Stimulated activated CD4-positive, alpha-beta T cell treated with anti-CD3 and anti-CD28 coated beads, Interleukin-4, amount 100 ng/mL, for 4 hours (primary cell): ENCODE measurements around the gene WIF1.
A peak's percentile ranks its signal among the peaks of the same experiment; 100 is the strongest.

ENCODE experiments used
- DNase-seq, 2 experiments: peaks; one replicate each; pipeline ENCODE4 v3.0.0-alpha.2; 2020

The WIF1 gene

GRCh38 chr12:65121049-65121955 lies at the start of gene WIF1:
TSS of gene WIF1 (minus strand) at chr12:65121305. CDS start at chr12:65121191, 114 bp downstream.
- peak; percentile 11 to 42 for DNase-seq

GRCh38 chr12:65170209-65170881 lies 49.2 kb upstream of the WIF1 start:
- peak; percentile 56 to 57 for DNase-seq

- DNase-seq, result peak; percentile 91 to 94
Observed at GRCh38 chr12:65169320-65170208, 48.5 kb upstream of the WIF1 start, which contains the start of gene LEMD3. TSS of gene LEMD3 (plus strand) at chr12:65169583. CDS start at chr12:65169597, 14 bp downstream.

- DNase-seq, result no peak
Observed at GRCh38 chr12:65168681-65169319, 47.7 kb upstream of the WIF1 start.

- DNase-seq, result no peak
Observed at GRCh38 chr12:65164774-65165173, 43.7 kb upstream of the WIF1 start.

GRCh38 chr12:65164244-65164643 lies 43.1 kb upstream of the WIF1 start:
- no peak for DNase-seq

- no peak for DNase-seq
Observed at GRCh38 chr12:65162609-65163008, 41.5 kb upstream of the WIF1 start.

- DNase-seq, result no peak
Observed at GRCh38 chr12:65157091-65157490, 36.0 kb upstream of the WIF1 start.

GRCh38 chr12:65156366-65156841 lies 35.3 kb upstream of the WIF1 start:
- DNase-seq, result no peak

GRCh38 chr12:65155784-65156183 lies 34.7 kb upstream of the WIF1 start:
- DNase-seq, result no peak

- DNase-seq, result no peak
Observed at GRCh38 chr12:65152596-65152995, 31.5 kb upstream of the WIF1 start.

- no peak for DNase-seq
Observed at GRCh38 chr12:65152012-65152411, 30.9 kb upstream of the WIF1 start.

GRCh38 chr12:65147312-65147905 lies 26.3 kb upstream of the WIF1 start:
- DNase-seq, result no peak

- DNase-seq, result no peak
Observed at GRCh38 chr12:65140738-65141137, 19.6 kb upstream of the WIF1 start.

GRCh38 chr12:65139389-65139788 lies 18.3 kb upstream of the WIF1 start:
- no peak for DNase-seq

GRCh38 chr12:65133879-65134278 lies 12.8 kb upstream of the WIF1 start:
- no peak for DNase-seq

- DNase-seq, result no peak
Observed at GRCh38 chr12:65126482-65126881, 5.4 kb upstream of the WIF1 start.

- no peak for DNase-seq
Observed at GRCh38 chr12:65125975-65126374, 4.9 kb upstream of the WIF1 start.

GRCh38 chr12:65125247-65125646 lies 4.1 kb upstream of the WIF1 start:
- DNase-seq, result no peak

GRCh38 chr12:65123435-65124063 lies 2.4 kb upstream of the WIF1 start:
- DNase-seq, result no peak

GRCh38 chr12:65122703-65123102 lies 1.6 kb upstream of the WIF1 start:
- DNase-seq, result no peak
